ENCODE data around the gene GCAT. TPM values are rescaled to one million over a fixed set of nuclear protein-coding genes. Genes with fewer than 3 reads are reported as not detected.

Gene GCAT
- total RNA-seq, 4 donors from 2014 or later, result 30.4 to 59.1 (median 38.2) TPM

- no peak for DNase-seq
- Histone ChIP-seq H3K36me3 (no peaks in the 10 kb centered on the region), H3K9me3 (no peaks in the 10 kb centered on the region), H3K4me1 (peaks cover 0 to 5% of the 10 kb centered on the region in 2 donors), H3K27me3 (no peaks in the 10 kb centered on the region), H3K27ac (no peak overlapping the region), H3K4me3 (replicated peaks in 1 of 3) (no peak overlapping the region)
- intact Hi-C loops (cut with DNase I), result no loop called here
- TF ChIP-seq, protein P1, sequence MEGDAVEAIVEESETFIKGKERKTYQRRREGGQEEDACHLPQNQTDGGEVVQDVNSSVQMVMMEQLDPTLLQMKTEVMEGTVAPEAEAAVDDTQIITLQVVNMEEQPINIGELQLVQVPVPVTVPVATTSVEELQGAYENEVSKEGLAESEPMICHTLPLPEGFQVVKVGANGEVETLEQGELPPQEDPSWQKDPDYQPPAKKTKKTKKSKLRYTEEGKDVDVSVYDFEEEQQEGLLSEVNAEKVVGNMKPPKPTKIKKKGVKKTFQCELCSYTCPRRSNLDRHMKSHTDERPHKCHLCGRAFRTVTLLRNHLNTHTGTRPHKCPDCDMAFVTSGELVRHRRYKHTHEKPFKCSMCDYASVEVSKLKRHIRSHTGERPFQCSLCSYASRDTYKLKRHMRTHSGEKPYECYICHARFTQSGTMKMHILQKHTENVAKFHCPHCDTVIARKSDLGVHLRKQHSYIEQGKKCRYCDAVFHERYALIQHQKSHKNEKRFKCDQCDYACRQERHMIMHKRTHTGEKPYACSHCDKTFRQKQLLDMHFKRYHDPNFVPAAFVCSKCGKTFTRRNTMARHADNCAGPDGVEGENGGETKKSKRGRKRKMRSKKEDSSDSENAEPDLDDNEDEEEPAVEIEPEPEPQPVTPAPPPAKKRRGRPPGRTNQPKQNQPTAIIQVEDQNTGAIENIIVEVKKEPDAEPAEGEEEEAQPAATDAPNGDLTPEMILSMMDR (IDR thresholded peaks at IDR 0.05), result peak in 1 of 6 experiments; percentile 5
- TF ChIP-seq POLR2A (IDR thresholded peaks at IDR 0.05), result no peak
- 21 to 47% methylated on average over 15 to 16 of the region's 135 CpGs for WGBS, 2 donors
These were observed 17.2 kb downstream of the GCAT start for GRCh38 chr22:37824674-37825641.

DNA sequence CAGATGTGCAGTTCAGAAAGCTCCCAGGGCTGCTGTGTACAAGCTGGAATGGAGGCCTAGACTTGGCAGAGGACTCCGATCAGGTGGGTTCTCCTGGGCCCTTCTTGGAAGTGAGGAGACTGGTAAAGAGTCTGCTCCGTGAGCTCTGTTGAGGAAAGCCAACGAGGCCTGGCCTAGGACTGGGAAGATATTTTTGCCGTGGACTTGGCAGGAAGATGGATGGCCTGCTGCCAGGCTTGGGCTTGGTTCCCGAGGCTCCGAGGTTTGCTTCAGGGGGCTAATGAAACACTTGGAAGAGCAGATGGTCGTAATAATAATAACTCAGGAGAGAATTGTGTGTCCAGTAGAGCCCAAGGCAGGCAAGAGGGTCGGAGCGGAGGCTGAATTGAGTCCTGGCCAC, 19.3 kb downstream of the GCAT start:
- Histone ChIP-seq H3K36me3 (peaks cover 13 to 18% of the 10 kb centered on the region in 2 donors), H3K4me3 (replicated peaks in 1 of 3) (no peak overlapping the region), H3K27ac (no peak overlapping the region), H3K9me3 (no peaks in the 10 kb centered on the region), H3K27me3 (no peaks in the 10 kb centered on the region), H3K4me1 (peaks cover 0 to 5% of the 10 kb centered on the region in 2 donors)
- TF ChIP-seq, protein P1 (IDR thresholded peaks at IDR 0.05), result no peak
- TF ChIP-seq POLR2A (IDR thresholded peaks at IDR 0.05), result no peak
- WGBS, 2 donors, result 28 to 36% methylated on average over 9 of the region's 9 CpGs
- peak; percentile 45 to 56 for DNase-seq
- intact Hi-C loops (cut with DNase I), result no loop called here

- Histone ChIP-seq H3K27me3 (no peaks in the 10 kb centered on the region), H3K36me3 (peaks cover 29 to 43% of the 10 kb centered on the region in 2 donors), H3K4me3 (replicated peaks in 1 of 3) (no peak overlapping the region), H3K27ac (no peak overlapping the region), H3K4me1 (no peaks in the 10 kb centered on the region), H3K9me3 (no peaks in the 10 kb centered on the region)
- intact Hi-C loops (cut with DNase I), result no loop called here
- TF ChIP-seq, protein P1 (IDR thresholded peaks at IDR 0.05), result no peak
- TF ChIP-seq POLR2A (IDR thresholded peaks at IDR 0.05), result no peak
- 90 to 92% methylated on average over 11 to 14 of the region's 14 CpGs for WGBS, 2 donors
- no peak for DNase-seq
These were observed 22.5 kb downstream of the GCAT start for GRCh38 chr22:37830093-37830842.

DNA sequence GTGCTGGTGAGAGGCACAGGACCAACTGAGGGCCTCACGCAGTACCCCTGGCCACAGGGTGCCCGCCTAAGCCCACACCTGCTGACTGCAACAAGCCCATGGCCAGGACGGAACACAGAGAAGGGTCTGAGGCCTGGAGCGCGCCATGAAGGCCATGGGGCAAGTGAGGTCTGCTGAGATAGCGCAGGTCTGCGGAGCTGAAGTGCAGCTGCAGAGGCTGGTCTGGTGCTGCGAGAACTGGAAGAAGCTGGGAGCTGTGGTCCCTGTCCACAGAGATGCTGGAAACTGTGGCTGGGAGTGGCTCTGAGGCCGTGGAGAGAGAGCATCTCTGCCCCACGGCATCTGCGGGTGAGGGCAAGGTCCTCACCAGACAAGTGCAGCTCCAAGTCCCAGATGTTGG, 23.7 kb downstream of the GCAT start:
- Histone ChIP-seq H3K4me3 (replicated peaks in 1 of 3) (no peak overlapping the region), H3K4me1 (no peaks in the 10 kb centered on the region), H3K36me3 (peaks cover 29 to 51% of the 10 kb centered on the region in 2 donors), H3K27me3 (no peaks in the 10 kb centered on the region), H3K9me3 (no peaks in the 10 kb centered on the region), H3K27ac (no peak overlapping the region)
- 95 to 98% methylated on average over 11 of the region's 11 CpGs for WGBS, 2 donors
- DNase-seq, result no peak
- TF ChIP-seq, protein P1 (IDR thresholded peaks at IDR 0.05), result no peak
- TF ChIP-seq POLR2A (IDR thresholded peaks at IDR 0.05), result no peak
- intact Hi-C loops (cut with DNase I), result no loop called here

Data from thyroid gland (tissue), 4 donors.